HG02870 (cell line): ENCODE results near the gene ADAMTS14.
"Not testable (repeated sequence)": the region's sequence is repeated elsewhere in the genome, so short reads cannot be mapped to it uniquely, and the experiment has no call there.

Source experiments
- ATAC-seq: cut with Tn5 transposase; IDR thresholded peaks from one replicate; pipeline ENCODE4 v1.9.1; 2021; ENCODE audit warnings: mild to moderate bottlenecking, moderate library complexity; ENCODE audit not compliant: unreplicated experiment

The ADAMTS14 gene

GRCh38 chr10:70657041-70657440 is 15.3 kb upstream of the ADAMTS14 start:
- no peak for ATAC-seq

GRCh38 chr10:70658582-70659136 is 13.6 kb upstream of the ADAMTS14 start:
- no peak for ATAC-seq

- ATAC-seq, result no peak
Measured at GRCh38 chr10:70659306-70659705, 13.0 kb upstream of the ADAMTS14 start.

GRCh38 chr10:70660722-70661121 is 11.6 kb upstream of the ADAMTS14 start:
- ATAC-seq, result no peak

- no peak for ATAC-seq
Measured at GRCh38 chr10:70661623-70662361, 10.5 kb upstream of the ADAMTS14 start.

GRCh38 chr10:70662362-70663220 is 9.7 kb upstream of the ADAMTS14 start:
- no peak for ATAC-seq

GRCh38 chr10:70663458-70664409 is 8.6 kb upstream of the ADAMTS14 start:
- not testable (repeated sequence) for ATAC-seq

- ATAC-seq, result no peak
Measured at GRCh38 chr10:70664702-70665195, 7.6 kb upstream of the ADAMTS14 start.

- no peak for ATAC-seq
Measured at GRCh38 chr10:70666960-70667798, 5.1 kb upstream of the ADAMTS14 start.

- not testable (repeated sequence) for ATAC-seq
Measured at GRCh38 chr10:70667818-70668217, 4.5 kb upstream of the ADAMTS14 start.

- no peak for ATAC-seq
Measured at GRCh38 chr10:70668454-70668970, 3.8 kb upstream of the ADAMTS14 start.

GRCh38 chr10:70669015-70669414 is 3.3 kb upstream of the ADAMTS14 start:
- ATAC-seq, result no peak

- ATAC-seq, result no peak
Measured at GRCh38 chr10:70669732-70670317, 2.5 kb upstream of the ADAMTS14 start.

- no peak for ATAC-seq
Measured at GRCh38 chr10:70671619-70672164, 614 bp upstream of the ADAMTS14 start.

- ATAC-seq, result no peak
Measured at GRCh38 chr10:70673043-70673928, 980 bp downstream of the ADAMTS14 start.

GRCh38 chr10:70673929-70674559 is 1.7 kb downstream of the ADAMTS14 start:
- no peak for ATAC-seq
